ENCODE results near the gene RAP1GAP. TPM values are rescaled to one million over a fixed set of nuclear protein-coding genes. Genes with fewer than 3 reads are reported as not detected.
A peak's percentile ranks its signal among the peaks of the same experiment; 100 is the strongest.

Gene RAP1GAP
- total RNA-seq, 2 experiments from 2014 or later: 0.37 to 0.69 TPM

DNA sequence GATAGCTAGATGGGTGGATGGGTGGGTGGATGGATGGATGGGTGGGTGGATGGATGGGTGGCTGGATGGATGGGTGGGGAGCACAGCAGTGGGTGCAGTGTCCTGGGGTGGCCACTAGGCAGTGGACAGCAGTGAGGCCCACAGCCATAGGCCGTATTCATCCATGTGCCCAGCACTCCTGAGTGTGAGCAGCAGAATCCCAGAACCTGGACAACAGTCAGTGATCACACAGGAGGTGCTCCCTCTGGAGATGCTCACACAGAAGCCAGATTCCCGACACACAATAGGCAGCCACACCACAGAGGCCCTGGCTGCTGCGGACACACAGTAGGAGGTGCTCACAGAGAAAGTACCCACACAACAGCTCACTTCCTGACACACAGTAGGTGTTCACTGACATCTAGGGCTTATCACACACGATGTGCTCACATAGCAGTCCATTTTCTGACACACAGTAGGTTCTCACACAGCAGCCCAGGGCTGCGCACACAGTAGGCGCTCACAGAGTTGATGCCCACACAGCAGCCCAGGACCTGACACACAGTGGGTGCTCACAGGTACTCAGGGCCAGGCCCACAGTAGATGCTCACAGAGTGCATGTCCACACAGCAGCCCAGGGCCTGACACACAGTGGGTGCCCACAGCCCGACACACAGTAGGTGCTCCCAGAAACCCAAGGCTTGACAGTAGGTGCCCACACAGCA lies 64.0 kb downstream of the RAP1GAP start:
- ATAC-seq (ENCODE audit: low read depth): no peak
- no peak overlapping the region for H3K27ac Mint-ChIP-seq
- no peaks in the 10 kb centered on the region for H3K9me3 Mint-ChIP-seq
- peaks cover 7% of the 10 kb centered on the region for H3K4me1 Mint-ChIP-seq
- no peak overlapping the region for H3K4me3 Mint-ChIP-seq
- no peaks in the 10 kb centered on the region for H3K36me3 Mint-ChIP-seq
- DNase-seq: no peak
- H3K27me3 Mint-ChIP-seq: peaks cover 3% of the 10 kb centered on the region
- POLR2A ChIA-PET: no interaction called here

DNA sequence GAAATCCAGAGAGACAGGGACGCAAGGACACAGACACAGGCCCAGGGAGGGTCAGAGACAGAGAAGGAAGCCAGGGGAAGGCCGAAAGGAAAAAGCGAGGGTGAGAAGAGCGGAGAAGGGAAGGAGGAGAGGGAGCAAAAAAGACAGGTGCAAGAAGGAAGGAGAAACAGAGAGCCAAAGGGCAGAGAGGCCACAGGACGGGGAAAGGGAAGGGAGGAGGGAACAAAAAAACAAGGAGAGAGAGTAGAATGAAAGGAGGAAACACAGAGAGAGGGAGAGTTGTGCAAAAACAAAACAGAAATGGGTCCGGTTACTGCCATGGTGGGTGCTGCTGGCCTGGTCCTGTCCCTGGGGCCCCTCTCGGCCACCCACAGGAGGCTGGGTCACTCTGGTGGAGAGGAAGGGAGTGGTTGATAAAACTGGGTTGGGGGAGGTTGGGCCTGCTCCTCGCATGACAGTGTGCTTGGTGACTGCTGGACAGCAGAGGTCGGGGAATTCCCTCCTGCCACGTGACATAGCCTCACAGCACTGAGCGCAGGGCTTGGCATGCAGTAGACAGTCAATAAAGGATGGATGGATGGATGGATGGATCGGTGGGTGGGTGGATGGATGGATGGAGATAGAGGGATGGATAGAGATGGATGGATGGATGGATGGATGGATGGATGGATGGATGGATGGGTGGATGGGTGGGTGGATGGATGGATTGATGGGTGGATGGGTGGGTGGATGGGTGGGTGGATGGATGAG lies 64.8 kb downstream of the RAP1GAP start:
- DNase-seq (no peak), ATAC-seq (ENCODE audit: low read depth) (no peak)
- H3K27me3 Mint-ChIP-seq: no peaks in the 10 kb centered on the region
- no peak overlapping the region for H3K4me3 Mint-ChIP-seq
- POLR2A ChIA-PET: no interaction called here
- H3K9me3 Mint-ChIP-seq: no peaks in the 10 kb centered on the region
- no peaks in the 10 kb centered on the region for H3K36me3 Mint-ChIP-seq
- peaks cover 7% of the 10 kb centered on the region for H3K4me1 Mint-ChIP-seq
- no peak overlapping the region for H3K27ac Mint-ChIP-seq

DNA sequence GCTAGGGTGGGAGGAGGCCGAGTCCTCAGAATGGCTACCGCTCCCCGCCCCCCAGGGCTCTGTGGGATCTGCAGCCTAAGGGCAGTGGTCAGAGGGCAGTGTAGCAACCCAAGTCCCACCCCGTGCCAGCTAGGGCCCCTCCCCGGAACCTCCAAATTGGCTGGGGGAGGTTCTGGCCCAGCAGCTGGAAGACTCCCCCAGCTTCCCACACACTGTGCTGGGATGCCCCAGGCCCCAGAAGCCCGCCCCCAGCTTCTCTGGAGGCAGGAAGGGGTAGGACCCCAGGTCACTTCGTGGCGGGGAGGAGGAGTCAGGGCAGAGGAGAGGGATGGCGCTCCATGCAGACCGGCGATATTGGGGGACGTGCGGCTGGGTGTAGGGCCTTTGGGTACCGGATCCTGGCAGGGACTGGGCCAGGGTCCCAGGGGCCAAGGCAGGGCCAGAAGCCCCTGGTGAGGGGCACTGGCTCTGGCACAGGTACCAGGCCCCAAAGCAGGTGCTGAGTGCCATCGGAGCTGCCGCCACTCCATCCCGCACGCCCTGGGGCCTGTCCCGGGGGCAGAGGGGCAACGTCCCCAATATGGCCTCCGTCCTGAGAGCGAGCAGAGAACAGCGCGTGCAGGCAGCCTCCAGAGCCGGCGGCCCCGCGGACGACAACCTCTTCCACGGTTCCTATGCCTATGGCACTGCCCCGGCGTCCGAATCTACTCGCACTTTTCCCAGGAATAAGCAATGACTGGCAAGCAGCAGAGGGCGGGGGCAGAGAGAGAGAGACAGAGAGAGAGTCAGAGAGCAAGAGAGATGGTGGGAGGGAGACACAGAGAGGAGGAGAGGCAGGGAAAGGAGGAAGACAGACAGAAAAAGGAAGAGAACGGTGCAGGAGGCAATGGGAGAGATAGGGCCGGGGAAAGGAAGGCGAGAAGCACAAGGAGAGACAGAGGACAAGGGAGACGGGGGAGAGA lies 65.7 kb downstream of the RAP1GAP start:
- peaks cover 7% of the 10 kb centered on the region for H3K4me1 Mint-ChIP-seq
- POLR2A ChIA-PET: no interaction called here

DNA sequence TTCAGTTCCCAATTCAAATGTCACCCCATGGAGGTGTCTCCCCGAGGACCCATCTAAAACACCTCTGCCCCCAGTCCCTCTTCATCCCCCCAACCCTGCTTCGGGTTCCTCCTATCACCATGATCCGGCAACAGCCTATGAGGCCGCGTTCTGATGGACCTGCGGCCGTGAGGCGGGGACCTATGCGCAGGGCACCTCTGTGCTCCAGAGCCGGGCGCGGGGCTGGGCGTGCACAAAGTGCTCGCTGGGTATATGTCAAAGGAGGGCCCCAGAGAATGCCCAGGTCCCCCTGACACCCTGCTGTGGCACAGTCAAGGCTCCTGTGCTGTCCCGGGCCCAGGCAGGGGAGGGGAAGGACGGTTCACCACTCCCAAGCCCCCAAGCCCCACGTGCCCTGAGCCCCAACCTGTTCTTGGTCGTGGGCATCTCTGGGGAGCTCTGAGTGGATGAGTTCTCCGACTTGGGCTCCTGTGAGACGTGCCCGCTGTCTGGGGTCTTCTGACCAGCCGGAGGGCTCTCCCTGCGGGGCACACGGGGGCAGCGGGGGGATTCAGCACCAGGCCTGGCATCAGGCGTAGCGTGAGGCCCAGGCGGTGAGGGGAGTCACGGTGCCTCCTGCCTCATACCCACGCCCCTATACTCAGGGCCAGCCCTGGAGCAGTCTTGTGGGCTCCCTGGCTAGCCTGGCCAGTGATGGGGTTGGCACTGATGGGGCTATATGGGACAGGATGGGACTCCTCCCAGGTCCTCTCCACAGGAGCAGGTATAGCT lies 67.7 kb downstream of the RAP1GAP start:
- no peak overlapping the region for H3K27ac Mint-ChIP-seq
- no peaks in the 10 kb centered on the region for H3K27me3 Mint-ChIP-seq
- no peaks in the 10 kb centered on the region for H3K9me3 Mint-ChIP-seq
- DNase-seq (no peak), ATAC-seq (ENCODE audit: low read depth) (no peak)
- POLR2A ChIA-PET: no interaction called here
- no peak overlapping the region for H3K4me3 Mint-ChIP-seq
- H3K4me1 Mint-ChIP-seq: no peaks in the 10 kb centered on the region
- H3K36me3 Mint-ChIP-seq: no peaks in the 10 kb centered on the region

More for the DNA sequence above, 65.7 kb downstream of the RAP1GAP start:
- no peaks in the 10 kb centered on the region for H3K36me3 Mint-ChIP-seq
- no peak overlapping the region for H3K27ac Mint-ChIP-seq
- H3K9me3 Mint-ChIP-seq: no peaks in the 10 kb centered on the region
- H3K27me3 Mint-ChIP-seq: no peaks in the 10 kb centered on the region
- H3K4me3 Mint-ChIP-seq: no peak overlapping the region
- DNase-seq (no peak), ATAC-seq (ENCODE audit: low read depth) (no peak)

DNA sequence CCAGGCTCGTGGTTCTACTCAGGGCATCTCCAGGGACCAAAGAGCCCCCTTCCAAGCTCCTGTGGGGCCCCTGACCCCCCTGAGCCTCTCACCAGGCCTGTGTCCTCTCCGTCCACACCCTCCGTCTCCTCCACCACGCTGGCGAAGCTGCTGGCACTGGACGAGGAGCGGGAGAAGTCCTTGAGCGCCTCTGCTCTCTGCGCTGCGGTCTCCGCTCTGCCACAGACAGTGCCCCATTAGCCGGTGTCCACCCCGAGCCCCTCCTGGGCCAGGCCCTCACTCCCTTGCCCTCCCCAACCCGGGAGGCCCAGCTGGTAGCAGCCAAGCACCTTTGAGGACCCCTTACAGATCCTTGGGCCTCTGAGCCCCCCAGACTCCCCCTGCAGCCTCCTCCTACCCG lies 69.8 kb downstream of the RAP1GAP start:
- ATAC-seq (ENCODE audit: low read depth): no peak
- Mint-ChIP-seq H3K4me1 (no peaks in the 10 kb centered on the region), H3K27ac (no peak overlapping the region), H3K4me3 (no peak overlapping the region), H3K9me3 (no peaks in the 10 kb centered on the region), H3K36me3 (no peaks in the 10 kb centered on the region), H3K27me3 (no peaks in the 10 kb centered on the region)
- no peak for DNase-seq
- POLR2A ChIA-PET: no interaction called here

DNA sequence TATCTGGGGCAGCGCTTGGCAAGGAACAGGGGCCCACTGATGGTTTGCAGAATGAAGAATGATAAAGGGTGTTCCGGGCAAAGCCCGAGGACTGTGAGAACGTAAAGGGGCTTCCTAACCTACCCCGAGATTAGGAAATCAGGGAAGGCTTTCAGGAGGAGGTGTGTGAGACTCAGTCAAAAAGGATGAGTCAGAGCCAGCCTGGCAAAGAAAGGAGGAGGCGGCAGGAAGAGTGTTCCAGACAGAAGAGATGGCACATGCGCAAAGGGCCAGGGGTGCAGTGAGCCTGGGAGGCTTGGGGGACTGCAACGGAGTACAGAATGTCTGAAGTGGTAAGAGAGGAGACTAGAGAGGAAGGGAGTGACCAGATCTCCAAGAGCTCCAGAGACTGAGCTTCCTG lies 70.3 kb downstream of the RAP1GAP start:
- Mint-ChIP-seq H3K4me1 (no peaks in the 10 kb centered on the region), H3K36me3 (no peaks in the 10 kb centered on the region), H3K27ac (no peak overlapping the region), H3K4me3 (no peak overlapping the region), H3K9me3 (no peaks in the 10 kb centered on the region), H3K27me3 (no peaks in the 10 kb centered on the region)
- no peak for ATAC-seq (ENCODE audit: low read depth)
- no peak for DNase-seq
- POLR2A ChIA-PET: no interaction called here

DNA sequence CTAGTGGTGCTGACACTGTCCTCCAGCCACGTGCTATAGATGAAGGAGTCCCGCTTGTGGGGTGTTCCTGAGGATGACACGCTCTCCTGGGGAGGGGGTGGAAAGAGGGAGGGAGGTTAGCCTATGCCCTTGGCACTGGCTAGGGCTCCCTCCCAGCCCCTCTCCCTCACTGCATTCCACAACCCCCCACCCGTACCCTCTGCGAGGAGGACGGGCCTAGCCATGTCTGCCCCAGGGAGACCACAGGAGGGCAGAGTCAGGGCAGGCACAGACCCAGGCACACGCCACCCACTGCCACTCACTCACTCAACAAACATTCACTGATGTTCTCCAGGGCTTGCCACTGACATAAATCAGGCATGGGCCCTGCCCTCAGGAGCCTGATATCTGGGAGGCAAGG lies 70.7 kb downstream of the RAP1GAP start:
- no peak overlapping the region for H3K4me3 Mint-ChIP-seq
- H3K27me3 Mint-ChIP-seq: no peaks in the 10 kb centered on the region
- no peaks in the 10 kb centered on the region for H3K36me3 Mint-ChIP-seq
- POLR2A ChIA-PET: no interaction called here
- ATAC-seq (ENCODE audit: low read depth) (no peak), DNase-seq (no peak)
- H3K9me3 Mint-ChIP-seq: no peaks in the 10 kb centered on the region
- H3K4me1 Mint-ChIP-seq: no peaks in the 10 kb centered on the region
- H3K27ac Mint-ChIP-seq: no peak overlapping the region

DNA sequence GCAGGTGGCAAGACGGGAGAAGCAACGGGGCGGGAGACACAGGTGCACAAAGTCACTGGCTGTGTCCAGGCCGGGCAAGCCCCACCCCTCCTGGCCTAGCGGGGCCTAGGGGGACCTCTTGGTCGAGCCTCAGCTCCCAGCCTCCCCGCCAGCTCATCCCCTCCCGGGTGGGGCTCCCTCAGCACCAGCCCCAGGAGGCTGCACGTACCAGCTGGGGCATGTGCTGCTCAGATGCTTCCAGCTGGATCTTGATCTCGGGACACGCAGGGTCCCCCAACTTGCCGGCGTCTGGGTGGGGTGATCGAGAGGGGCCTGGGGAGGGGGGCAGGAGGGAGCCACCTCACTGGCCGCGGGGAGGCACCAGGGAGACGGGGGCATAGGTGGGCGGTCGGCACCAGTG lies 71.4 kb downstream of the RAP1GAP start:
- no peaks in the 10 kb centered on the region for H3K36me3 Mint-ChIP-seq
- no peaks in the 10 kb centered on the region for H3K4me1 Mint-ChIP-seq
- no peak overlapping the region for H3K4me3 Mint-ChIP-seq
- H3K27ac Mint-ChIP-seq: no peak overlapping the region
- H3K9me3 Mint-ChIP-seq: no peaks in the 10 kb centered on the region
- DNase-seq (no peak), ATAC-seq (ENCODE audit: low read depth) (no peak)
- no peaks in the 10 kb centered on the region for H3K27me3 Mint-ChIP-seq
- POLR2A ChIA-PET: no interaction called here

DNA sequence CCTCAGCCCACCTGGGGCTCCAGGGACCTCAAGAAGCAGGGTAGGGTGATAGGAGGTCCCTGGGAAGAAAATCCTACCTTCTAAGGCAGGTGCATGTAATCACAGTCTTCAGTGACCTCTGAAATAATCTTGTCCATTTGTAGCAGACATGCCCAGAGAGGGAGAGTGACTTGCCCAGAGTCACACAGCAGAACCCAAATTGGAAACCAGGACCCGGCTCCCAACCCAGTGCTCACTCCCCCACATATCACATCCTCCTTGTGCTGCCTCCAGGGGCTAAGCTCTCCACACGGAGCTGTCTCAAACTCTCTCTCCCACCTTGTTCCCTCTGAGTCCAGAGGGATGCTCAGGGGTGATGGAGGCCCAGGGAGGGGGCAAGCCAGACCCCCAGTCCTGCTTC lies 72.5 kb downstream of the RAP1GAP start:
- Mint-ChIP-seq H3K9me3 (no peaks in the 10 kb centered on the region), H3K4me3 (no peak overlapping the region), H3K4me1 (no peaks in the 10 kb centered on the region), H3K36me3 (no peaks in the 10 kb centered on the region), H3K27ac (no peak overlapping the region), H3K27me3 (peaks cover 1% of the 10 kb centered on the region)
- DNase-seq: no peak
- no peak for ATAC-seq (ENCODE audit: low read depth)
- POLR2A ChIA-PET: no interaction called here

DNA sequence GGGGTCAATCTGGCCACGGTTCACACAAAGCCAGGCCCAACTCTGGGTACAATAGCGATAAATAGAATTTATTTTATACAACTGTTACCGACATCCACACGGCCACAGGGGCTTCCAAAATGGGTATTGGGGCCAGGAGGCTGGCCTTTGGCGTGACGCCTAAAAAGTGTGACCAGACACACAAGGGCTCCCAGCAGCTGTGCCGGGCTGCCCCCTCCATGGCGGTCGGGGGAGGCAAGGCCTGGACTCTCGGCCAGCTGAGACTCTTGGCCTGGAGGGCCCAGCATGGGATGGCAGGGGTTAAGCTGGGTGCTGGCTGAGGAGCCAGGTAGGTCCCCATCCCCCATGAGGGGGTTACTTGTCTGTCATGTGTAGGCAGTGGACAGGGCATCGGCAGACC lies 73.0 kb downstream of the RAP1GAP start:
- Mint-ChIP-seq H3K4me1 (no peaks in the 10 kb centered on the region), H3K4me3 (no peak overlapping the region), H3K9me3 (no peaks in the 10 kb centered on the region), H3K36me3 (no peaks in the 10 kb centered on the region), H3K27me3 (peaks cover 3% of the 10 kb centered on the region), H3K27ac (no peak overlapping the region)
- ATAC-seq (ENCODE audit: low read depth): no peak
- no peak for DNase-seq
- POLR2A ChIA-PET: no interaction called here

DNA sequence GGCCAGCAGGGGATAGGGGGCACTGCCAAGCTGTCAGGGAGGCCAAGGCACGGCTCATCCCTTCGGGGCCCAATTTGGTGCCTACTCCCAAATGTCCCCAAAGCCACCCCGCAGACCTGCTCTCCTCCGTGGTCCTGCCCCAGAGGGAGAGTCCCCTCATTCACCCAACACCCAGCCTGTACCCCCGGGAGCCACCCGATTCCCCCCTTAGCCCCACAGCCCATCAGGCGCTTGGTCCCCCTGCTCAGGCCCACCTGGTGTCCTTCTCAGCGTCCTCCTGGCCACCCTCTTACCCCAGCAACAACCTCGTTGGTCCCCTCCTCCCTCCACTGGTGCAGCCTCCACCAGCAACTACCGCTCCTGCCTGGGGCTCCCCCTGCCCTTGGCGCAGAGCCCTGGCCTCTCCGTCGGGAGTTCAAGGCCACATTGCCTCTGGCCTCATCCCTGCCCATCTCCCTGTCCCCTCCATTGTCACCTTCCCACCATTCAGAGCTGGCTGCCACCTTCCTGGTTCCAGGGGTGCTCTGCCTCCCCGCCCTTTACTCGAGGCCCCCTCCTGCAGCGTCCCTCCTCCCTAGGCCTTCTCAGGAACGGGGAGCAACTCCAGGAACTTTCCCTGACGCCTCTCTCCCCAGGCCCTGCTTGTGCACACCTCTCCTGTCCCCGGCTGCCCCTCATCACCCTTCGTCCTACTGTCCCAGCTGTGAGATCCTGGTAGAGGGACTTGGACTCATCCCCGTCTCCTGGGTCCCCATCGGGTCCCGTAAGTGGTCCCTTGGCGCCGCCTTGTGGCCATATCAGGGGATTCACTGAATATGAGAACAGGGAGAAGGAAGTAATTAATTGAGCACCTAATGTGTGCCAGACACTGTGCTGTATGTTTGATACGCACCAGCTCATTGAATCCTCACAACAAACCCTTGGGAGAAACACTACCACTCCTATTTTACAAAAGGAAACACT lies 73.9 kb downstream of the RAP1GAP start:
- peak; percentile 68 for DNase-seq

DNA sequence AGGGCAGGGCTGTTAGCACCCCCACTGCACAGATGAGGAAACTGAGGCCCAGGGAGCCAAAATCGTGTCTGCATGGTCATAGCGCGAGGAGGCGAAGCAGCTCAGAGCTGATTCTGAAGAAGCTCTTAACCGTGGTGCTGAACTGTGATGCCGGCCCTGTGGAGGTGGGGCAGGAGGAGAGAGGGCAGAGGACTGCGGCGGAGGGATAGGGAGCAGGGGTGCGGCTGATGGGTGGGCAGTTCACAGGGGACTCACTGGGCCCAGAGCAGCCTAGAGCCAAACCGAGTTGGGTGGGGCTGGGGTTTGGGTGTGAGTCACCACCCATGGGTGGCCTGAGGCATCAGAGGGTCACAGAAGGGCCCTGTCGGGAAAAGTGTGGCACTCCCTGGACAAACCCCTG lies 74.7 kb downstream of the RAP1GAP start:
- Mint-ChIP-seq H3K27me3 (peaks cover 11% of the 10 kb centered on the region), H3K36me3 (no peaks in the 10 kb centered on the region), H3K9me3 (no peaks in the 10 kb centered on the region), H3K27ac (no peak overlapping the region), H3K4me1 (no peaks in the 10 kb centered on the region), H3K4me3 (no peak overlapping the region)
- POLR2A ChIA-PET: no interaction called here
- DNase-seq (no peak), ATAC-seq (ENCODE audit: low read depth) (no peak)

More for the DNA sequence above, 73.9 kb downstream of the RAP1GAP start:
- peak; percentile 49 for ATAC-seq (ENCODE audit: low read depth)
- POLR2A ChIA-PET: no interaction called here
- Mint-ChIP-seq H3K4me3 (no peak overlapping the region), H3K9me3 (no peaks in the 10 kb centered on the region), H3K27ac (no peak overlapping the region), H3K4me1 (no peaks in the 10 kb centered on the region), H3K36me3 (no peaks in the 10 kb centered on the region), H3K27me3 (peaks cover 11% of the 10 kb centered on the region)
